ENCODE measurements around the gene CACNB4. TPM values are rescaled to one million over a fixed set of nuclear protein-coding genes. Genes with fewer than 3 reads are reported as not detected.
A peak's percentile ranks its signal among the peaks of the same experiment; 100 is the strongest.
"Not testable (repeated sequence)": the region's sequence is repeated elsewhere in the genome, so short reads cannot be mapped to it uniquely, and the experiment has no call there.

The CACNB4 gene
- total RNA-seq, 2 experiments from 2014 or later: 0.54 to 0.56 TPM

GRCh38 chr2:151996243-151997003, 102.4 kb downstream of the CACNB4 start:
- Mint-ChIP-seq H3K4me1 (peaks cover 2% of the 10 kb centered on the region), H3K9me3 (no peaks in the 10 kb centered on the region), H3K27ac (no peak overlapping the region), H3K4me3 (no peak overlapping the region), H3K27me3 (no peaks in the 10 kb centered on the region), H3K36me3 (no peaks in the 10 kb centered on the region)
- DNase-seq: no peak

- Mint-ChIP-seq H3K4me1 (peaks cover 2% of the 10 kb centered on the region), H3K27me3 (no peaks in the 10 kb centered on the region), H3K27ac (no peak overlapping the region), H3K9me3 (no peaks in the 10 kb centered on the region), H3K36me3 (no peaks in the 10 kb centered on the region), H3K4me3 (no peak overlapping the region)
- no peak for DNase-seq
Measured at GRCh38 chr2:151995161-151995557, 103.7 kb downstream of the CACNB4 start.

GRCh38 chr2:151994178-151994577, 104.7 kb downstream of the CACNB4 start:
- not testable (repeated sequence) for H3K4me3 Mint-ChIP-seq, DNase-seq, H3K27me3 Mint-ChIP-seq, H3K27ac Mint-ChIP-seq, H3K4me1 Mint-ChIP-seq, H3K36me3 Mint-ChIP-seq, H3K9me3 Mint-ChIP-seq

- no peaks in the 10 kb centered on the region for H3K9me3 Mint-ChIP-seq
- H3K27me3 Mint-ChIP-seq: no peaks in the 10 kb centered on the region
- DNase-seq: no peak
- H3K27ac Mint-ChIP-seq: no peak overlapping the region
- no peaks in the 10 kb centered on the region for H3K36me3 Mint-ChIP-seq
- H3K4me1 Mint-ChIP-seq: no peaks in the 10 kb centered on the region
- no peak overlapping the region for H3K4me3 Mint-ChIP-seq
Measured at GRCh38 chr2:151991010-151991409, 107.8 kb downstream of the CACNB4 start.

GRCh38 chr2:151989378-151989777, 109.5 kb downstream of the CACNB4 start:
- Mint-ChIP-seq H3K27me3 (no peaks in the 10 kb centered on the region), H3K4me3 (no peak overlapping the region), H3K36me3 (no peaks in the 10 kb centered on the region), H3K4me1 (no peaks in the 10 kb centered on the region), H3K27ac (no peak overlapping the region), H3K9me3 (no peaks in the 10 kb centered on the region)
- DNase-seq: no peak

GRCh38 chr2:151987484-151987883, 111.4 kb downstream of the CACNB4 start:
- Mint-ChIP-seq H3K4me3 (no peak overlapping the region), H3K27ac (no peak overlapping the region), H3K9me3 (no peaks in the 10 kb centered on the region), H3K27me3 (no peaks in the 10 kb centered on the region), H3K36me3 (no peaks in the 10 kb centered on the region), H3K4me1 (no peaks in the 10 kb centered on the region)
- no peak for DNase-seq

- H3K4me1 Mint-ChIP-seq: no peaks in the 10 kb centered on the region
- no peak overlapping the region for H3K4me3 Mint-ChIP-seq
- H3K36me3 Mint-ChIP-seq: peaks cover 2% of the 10 kb centered on the region
- no peak overlapping the region for H3K27ac Mint-ChIP-seq
- peaks cover 4% of the 10 kb centered on the region for H3K27me3 Mint-ChIP-seq
- no peaks in the 10 kb centered on the region for H3K9me3 Mint-ChIP-seq
- no peak for DNase-seq
Measured at GRCh38 chr2:151984424-151985083, 114.3 kb downstream of the CACNB4 start.

- H3K36me3 Mint-ChIP-seq: peaks cover 2% of the 10 kb centered on the region
- no peak overlapping the region for H3K27ac Mint-ChIP-seq
- no peak for DNase-seq
- no peak overlapping the region for H3K4me3 Mint-ChIP-seq
- H3K9me3 Mint-ChIP-seq: no peaks in the 10 kb centered on the region
- peaks cover 4% of the 10 kb centered on the region for H3K27me3 Mint-ChIP-seq
- no peaks in the 10 kb centered on the region for H3K4me1 Mint-ChIP-seq
Measured at GRCh38 chr2:151983221-151983620, 115.6 kb downstream of the CACNB4 start.

GRCh38 chr2:151981886-151982285, 117.0 kb downstream of the CACNB4 start:
- H3K9me3 Mint-ChIP-seq: no peaks in the 10 kb centered on the region
- no peak overlapping the region for H3K4me3 Mint-ChIP-seq
- H3K27ac Mint-ChIP-seq: no peak overlapping the region
- peaks cover 2% of the 10 kb centered on the region for H3K36me3 Mint-ChIP-seq
- H3K27me3 Mint-ChIP-seq: peaks cover 4% of the 10 kb centered on the region
- H3K4me1 Mint-ChIP-seq: no peaks in the 10 kb centered on the region
- DNase-seq: no peak

GRCh38 chr2:151979694-151980093, 119.2 kb downstream of the CACNB4 start:
- Mint-ChIP-seq H3K36me3 (peaks cover 2% of the 10 kb centered on the region), H3K4me1 (no peaks in the 10 kb centered on the region), H3K27ac (no peak overlapping the region), H3K27me3 (peaks cover 4% of the 10 kb centered on the region), H3K9me3 (no peaks in the 10 kb centered on the region), H3K4me3 (no peak overlapping the region)
- no peak for DNase-seq

- DNase-seq: no peak
- Mint-ChIP-seq H3K36me3 (peaks cover 2% of the 10 kb centered on the region), H3K4me3 (no peak overlapping the region), H3K4me1 (peaks cover 3% of the 10 kb centered on the region), H3K27me3 (peaks cover 4% of the 10 kb centered on the region), H3K9me3 (no peaks in the 10 kb centered on the region), H3K27ac (no peak overlapping the region)
Measured at GRCh38 chr2:151978709-151979108, 120.1 kb downstream of the CACNB4 start.

GRCh38 chr2:151977631-151978030, 121.2 kb downstream of the CACNB4 start:
- H3K4me3 Mint-ChIP-seq: no peak overlapping the region
- peaks cover 6% of the 10 kb centered on the region for H3K27me3 Mint-ChIP-seq
- peaks cover 2% of the 10 kb centered on the region for H3K36me3 Mint-ChIP-seq
- DNase-seq: no peak
- no peak overlapping the region for H3K27ac Mint-ChIP-seq
- peaks cover 3% of the 10 kb centered on the region for H3K4me1 Mint-ChIP-seq
- H3K9me3 Mint-ChIP-seq: no peaks in the 10 kb centered on the region

GRCh38 chr2:151976945-151977353, 121.9 kb downstream of the CACNB4 start:
- H3K9me3 Mint-ChIP-seq: no peaks in the 10 kb centered on the region

GRCh38 chr2:151975460-151976414, 123.1 kb downstream of the CACNB4 start:
- Mint-ChIP-seq H3K9me3 (no peaks in the 10 kb centered on the region), H3K4me3 (no peak overlapping the region), H3K36me3 (no peaks in the 10 kb centered on the region), H3K4me1 (peaks cover 3% of the 10 kb centered on the region), H3K27me3 (peaks cover 8% of the 10 kb centered on the region), H3K27ac (no peak overlapping the region)
- DNase-seq: no peak

More at GRCh38 chr2:151976945-151977353, 121.9 kb downstream of the CACNB4 start:
- no peak overlapping the region for H3K4me3 Mint-ChIP-seq
- H3K36me3 Mint-ChIP-seq: peaks cover 2% of the 10 kb centered on the region
- DNase-seq: peak; percentile 16
- peaks cover 3% of the 10 kb centered on the region for H3K4me1 Mint-ChIP-seq
- no peak overlapping the region for H3K27ac Mint-ChIP-seq
- peaks cover 8% of the 10 kb centered on the region for H3K27me3 Mint-ChIP-seq

- H3K27ac Mint-ChIP-seq: no peak overlapping the region
- peaks cover 4% of the 10 kb centered on the region for H3K27me3 Mint-ChIP-seq
- H3K9me3 Mint-ChIP-seq: no peaks in the 10 kb centered on the region
- no peak for DNase-seq
- peaks cover 3% of the 10 kb centered on the region for H3K4me1 Mint-ChIP-seq
- no peak overlapping the region for H3K4me3 Mint-ChIP-seq
- H3K36me3 Mint-ChIP-seq: no peaks in the 10 kb centered on the region
Measured at GRCh38 chr2:151974988-151975387, 123.9 kb downstream of the CACNB4 start.

All from activated naive CD8-positive, alpha-beta T cell treated with anti-CD3 and anti-CD28 coated beads for 36 hours (primary cell).